Measurements from ENCODE around the gene DDX1.
A peak's percentile ranks its signal among the peaks of the same experiment; 100 is the strongest.

The DDX1 gene

GRCh38 chr2:15591373-15591691 is 336 bp upstream of the DDX1 start:
- peaks cover 22% of the 10 kb centered on the region for H3K36me3 ChIP-seq
- H3K4me1 ChIP-seq, result no peaks in the 10 kb centered on the region
- TF ChIP-seq CTCF (IDR thresholded peaks at IDR 0.05; ENCODE audit: low read depth, low read length), result no peak
- no peaks in the 10 kb centered on the region for H3K9me3 ChIP-seq
- H3K4me3 ChIP-seq (ENCODE audit: low read depth, low read length), result peak overlapping the region; percentile 97
- no peak for DNase-seq
- H3K27me3 ChIP-seq, result no peaks in the 10 kb centered on the region

- no peak for TF ChIP-seq CTCF (IDR thresholded peaks at IDR 0.05; ENCODE audit: low read depth, low read length)
- no peaks in the 10 kb centered on the region for H3K4me1 ChIP-seq
- no peaks in the 10 kb centered on the region for H3K27me3 ChIP-seq
- H3K4me3 ChIP-seq (ENCODE audit: low read depth, low read length), result peak overlapping the region; percentile 97
- DNase-seq, result no peak
- H3K36me3 ChIP-seq, result peaks cover 42% of the 10 kb centered on the region
- H3K9me3 ChIP-seq, result no peaks in the 10 kb centered on the region
Observed at GRCh38 chr2:15593327-15593705, 1.6 kb downstream of the DDX1 start.

- Histone ChIP-seq H3K4me1 (no peaks in the 10 kb centered on the region), H3K9me3 (no peaks in the 10 kb centered on the region), H3K27me3 (no peaks in the 10 kb centered on the region), H3K36me3 (peaks cover 52% of the 10 kb centered on the region), H3K4me3 (ENCODE audit: low read depth, low read length) (no peak overlapping the region)
- TF ChIP-seq CTCF (IDR thresholded peaks at IDR 0.05; ENCODE audit: low read depth, low read length), result no peak
- no peak for DNase-seq
Observed at GRCh38 chr2:15594291-15595256, 2.9 kb downstream of the DDX1 start.

GRCh38 chr2:15595342-15595905 is 3.8 kb downstream of the DDX1 start:
- Histone ChIP-seq H3K27me3 (no peaks in the 10 kb centered on the region), H3K36me3 (peaks cover 60% of the 10 kb centered on the region), H3K9me3 (no peaks in the 10 kb centered on the region), H3K4me1 (no peaks in the 10 kb centered on the region), H3K4me3 (ENCODE audit: low read depth, low read length) (no peak overlapping the region)
- no peak for DNase-seq
- no peak for TF ChIP-seq CTCF (IDR thresholded peaks at IDR 0.05; ENCODE audit: low read depth, low read length)

GRCh38 chr2:15595936-15596335 is 4.3 kb downstream of the DDX1 start:
- H3K27me3 ChIP-seq, result no peaks in the 10 kb centered on the region
- no peak overlapping the region for H3K4me3 ChIP-seq (ENCODE audit: low read depth, low read length)
- no peak for TF ChIP-seq CTCF (IDR thresholded peaks at IDR 0.05; ENCODE audit: low read depth, low read length)
- H3K36me3 ChIP-seq, result peaks cover 64% of the 10 kb centered on the region
- DNase-seq, result no peak
- H3K9me3 ChIP-seq, result no peaks in the 10 kb centered on the region
- H3K4me1 ChIP-seq, result no peaks in the 10 kb centered on the region

GRCh38 chr2:15596350-15596749 is 4.7 kb downstream of the DDX1 start:
- Histone ChIP-seq H3K36me3 (peaks cover 68% of the 10 kb centered on the region), H3K4me3 (ENCODE audit: low read depth, low read length) (no peak overlapping the region), H3K27me3 (no peaks in the 10 kb centered on the region), H3K9me3 (no peaks in the 10 kb centered on the region), H3K4me1 (no peaks in the 10 kb centered on the region)
- DNase-seq, result no peak
- TF ChIP-seq CTCF (IDR thresholded peaks at IDR 0.05; ENCODE audit: low read depth, low read length), result no peak
